Renal cortex interstitium (tissue), 11 donors: ENCODE results near the gene ADCY9. TPM values are rescaled to one million over a fixed set of nuclear protein-coding genes. Genes with fewer than 3 reads are reported as not detected.
"Not testable (repeated sequence)": the region's sequence is repeated elsewhere in the genome, so short reads cannot be mapped to it uniquely, and the experiment has no call there.

Experiments
- DNase-seq, 11 donors: peaks; one replicate each; pipeline ENCODE4 v3.0.0-alpha.2; 2013; ENCODE audit warnings: low read depth in 9 of 11, low spot score in 4 of 11; ENCODE audit errors: extremely low read depth in 1 of 11
- polyA plus RNA-seq, 3 donors: library from polyadenylated mRNA; unstranded; fragments of 120-200 nt; gene quantifications; one replicate each; pipeline ENCODE4 v1.2.1, GENCODE V29; 2013; ENCODE audit not compliant: insufficient read length in 3 of 3

Gene ADCY9
- polyA plus RNA-seq, 3 donors: 7.5 to 12.2 (median 9.4) TPM

DNA sequence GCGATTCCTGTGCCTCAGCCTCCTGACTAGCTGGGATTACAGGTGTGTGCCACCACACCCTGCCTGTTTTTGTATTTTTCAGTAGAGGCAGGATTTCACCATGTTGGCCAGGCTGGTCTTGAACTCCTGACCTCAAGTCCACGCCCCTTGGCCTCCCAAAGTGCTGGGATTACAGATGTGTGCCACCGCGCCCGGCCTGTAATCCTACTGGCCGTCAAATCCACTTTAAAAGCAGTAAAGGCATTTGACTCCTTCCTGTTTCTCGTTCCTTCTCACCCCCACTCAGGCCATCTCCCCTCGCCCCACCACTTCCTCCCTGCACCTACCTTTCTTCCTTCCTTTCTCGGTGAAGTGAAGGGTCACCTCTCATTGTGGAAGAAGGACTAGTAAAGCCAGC lies 166.3 kb downstream of the ADCY9 start:
- DNase-seq: no peak

DNA sequence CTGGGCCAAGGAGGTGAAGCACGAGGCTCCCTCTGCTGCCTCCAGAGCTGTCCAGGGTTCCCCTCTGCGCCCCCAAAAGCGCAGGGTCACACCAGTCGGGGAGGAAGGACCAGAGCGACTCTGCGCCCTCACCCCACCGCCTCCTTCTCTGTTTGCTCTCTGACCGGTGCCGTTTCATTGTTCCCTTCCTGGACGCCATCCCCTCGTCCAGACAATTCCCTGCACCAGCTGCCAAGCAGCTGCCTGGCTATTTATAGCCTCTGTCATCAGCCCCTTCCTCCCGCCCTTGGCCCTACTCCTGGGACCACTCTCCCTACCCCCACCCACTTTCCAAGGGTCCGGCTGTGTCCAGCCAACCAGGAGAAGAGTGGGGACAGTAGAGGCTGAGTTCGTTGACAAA lies 167.0 kb downstream of the ADCY9 start:
- peak in 3 of 11 donors; percentile 50 to 54 (median 50) for DNase-seq

GRCh38 chr16:3948378-3948995 lies 167.8 kb downstream of the ADCY9 start:
- DNase-seq: no peak

- no peak for DNase-seq
Measured at GRCh38 chr16:3946604-3947180, 169.6 kb downstream of the ADCY9 start.

- peak in 9 of 11 donors; percentile 68 to 92 (median 78) for DNase-seq
Measured at GRCh38 chr16:3945751-3946603, 170.3 kb downstream of the ADCY9 start.

DNA sequence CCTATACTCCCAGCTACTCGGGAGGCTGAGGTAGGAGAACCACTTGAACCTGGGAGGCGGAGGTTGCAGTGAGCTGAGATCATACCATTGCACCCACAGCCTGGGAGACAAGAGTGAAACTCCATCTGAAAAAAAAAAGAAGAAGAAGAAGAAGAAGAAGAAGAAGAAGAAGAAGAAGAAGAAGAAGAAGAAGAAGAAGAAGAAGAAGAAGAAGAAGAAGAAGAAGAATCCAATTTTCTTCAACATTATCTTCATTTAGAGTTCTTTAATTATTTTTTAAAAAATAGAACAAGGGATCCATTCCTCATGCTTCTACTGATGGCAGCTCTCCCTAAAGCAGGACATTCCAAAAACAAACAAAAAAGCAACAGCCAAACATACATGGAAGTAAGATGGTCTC lies 171.8 kb downstream of the ADCY9 start:
- DNase-seq: not testable (repeated sequence)

GRCh38 chr16:3942146-3942545 lies 174.1 kb downstream of the ADCY9 start:
- not testable (repeated sequence) for DNase-seq

GRCh38 chr16:3938843-3939624 lies 177.2 kb downstream of the ADCY9 start:
- DNase-seq: peak in 5 of 11 donors; percentile 45 to 75 (median 70)

- no peak for DNase-seq
Measured at GRCh38 chr16:3938471-3938842, 177.8 kb downstream of the ADCY9 start.

DNA sequence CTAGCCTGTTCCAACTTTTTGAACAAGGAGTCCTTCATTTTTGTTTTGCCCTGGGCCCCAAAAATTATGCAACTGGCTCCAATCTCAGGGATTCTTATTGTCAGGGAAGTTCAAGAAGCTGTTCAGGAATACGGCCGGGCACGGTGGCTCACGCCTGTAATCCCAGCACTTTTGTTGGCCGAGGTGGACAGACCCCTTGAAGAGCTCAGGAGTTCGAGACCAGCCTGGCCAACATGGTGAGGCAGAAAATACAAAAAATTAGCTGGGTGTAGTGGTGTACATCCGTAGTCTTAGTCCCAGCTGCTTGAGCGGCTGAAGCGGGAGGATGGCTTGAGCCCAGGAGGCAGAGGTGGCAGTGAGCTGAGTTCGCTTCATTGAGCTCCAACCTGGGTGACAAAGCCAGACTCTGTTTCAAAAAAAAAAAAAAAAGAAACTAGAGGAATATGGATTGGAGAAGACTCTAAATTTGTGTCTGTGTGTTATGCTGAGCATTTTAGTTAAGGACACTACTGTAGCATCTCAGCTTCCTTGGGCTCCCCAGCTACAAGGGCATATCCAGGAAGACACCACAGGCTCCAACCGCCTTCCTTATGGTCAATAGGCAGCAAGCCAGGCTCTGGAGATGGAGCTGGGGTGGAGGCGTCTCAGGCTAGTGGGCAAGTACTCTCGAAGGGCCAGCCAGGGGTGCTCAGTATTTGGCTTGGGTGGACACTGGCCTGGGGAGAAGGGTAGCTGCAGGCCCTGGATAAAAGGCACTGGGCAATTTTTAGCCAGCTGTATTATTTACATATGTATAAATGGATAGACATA lies 179.0 kb downstream of the ADCY9 start:
- DNase-seq: no peak

DNA sequence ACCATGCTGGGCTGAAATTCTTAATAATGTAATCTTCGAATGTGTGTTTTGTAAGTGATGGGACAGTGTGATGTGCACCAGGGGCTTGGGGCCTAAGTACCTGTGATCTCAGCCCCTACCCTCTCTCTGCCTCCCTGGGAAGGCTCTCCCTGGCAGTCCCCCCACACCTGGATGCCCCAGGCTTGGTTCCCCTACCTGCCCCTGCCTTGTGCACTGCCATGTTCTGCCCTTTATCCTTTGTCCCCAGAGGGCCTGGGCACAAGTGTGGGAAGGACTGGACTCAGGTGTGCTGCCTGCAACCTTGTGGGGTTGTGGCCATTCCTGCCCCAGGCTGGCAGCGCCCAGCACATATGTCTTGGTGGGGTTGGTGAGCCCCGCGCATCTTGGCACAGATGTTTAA lies 180.3 kb downstream of the ADCY9 start:
- no peak for DNase-seq

DNA sequence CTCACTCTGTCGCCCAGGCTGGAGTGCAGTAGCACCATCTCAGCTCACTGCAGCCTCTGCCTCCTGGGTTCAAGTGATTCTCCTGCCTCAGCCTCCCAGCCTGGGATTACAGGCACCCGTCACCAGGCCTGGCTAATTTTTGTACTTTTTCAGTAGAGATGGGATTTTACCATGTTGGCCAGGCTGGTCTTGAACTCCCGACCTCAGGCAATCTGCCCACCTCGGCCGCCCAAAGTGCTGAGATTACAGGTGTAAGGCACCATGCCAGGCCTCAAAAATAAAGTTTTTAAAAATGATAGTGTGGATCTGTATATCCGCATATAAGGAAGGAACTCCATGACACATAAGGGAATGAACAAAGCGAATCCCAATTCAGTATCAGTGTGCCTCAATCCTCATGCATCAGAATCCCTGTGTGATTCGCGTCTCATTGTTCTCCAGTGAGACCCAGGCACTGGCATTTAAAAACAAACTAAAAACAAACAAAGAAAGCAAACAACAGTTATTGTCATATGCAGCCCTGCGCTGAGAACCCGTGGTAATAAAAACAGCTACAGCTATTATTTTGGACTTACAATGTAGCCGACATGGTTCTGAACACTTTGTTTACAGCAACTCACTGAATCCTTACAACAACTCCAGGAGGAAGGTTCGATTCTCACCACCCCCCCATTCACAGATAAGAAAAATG lies 181.6 kb downstream of the ADCY9 start:
- no peak for DNase-seq

DNA sequence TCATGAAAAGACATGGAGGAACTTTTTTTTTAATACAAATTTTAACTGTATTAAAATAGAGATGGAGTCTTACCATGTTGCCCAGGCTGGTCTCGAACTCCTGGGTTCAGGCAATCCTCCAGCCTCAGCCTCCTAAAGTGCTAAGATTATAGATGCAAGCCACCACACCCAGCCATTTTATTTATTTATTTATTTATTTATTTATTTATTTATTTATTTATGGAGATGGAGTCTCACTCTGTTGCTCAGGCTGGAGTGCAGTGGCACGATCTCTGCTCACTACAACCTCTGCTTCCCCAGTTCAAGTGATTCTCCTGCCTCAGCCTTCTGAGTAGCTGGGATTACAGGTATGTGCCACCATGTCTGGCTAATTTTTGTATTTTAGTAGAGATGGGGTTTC lies 189.1 kb downstream of the ADCY9 start:
- DNase-seq: not testable (repeated sequence)

DNA sequence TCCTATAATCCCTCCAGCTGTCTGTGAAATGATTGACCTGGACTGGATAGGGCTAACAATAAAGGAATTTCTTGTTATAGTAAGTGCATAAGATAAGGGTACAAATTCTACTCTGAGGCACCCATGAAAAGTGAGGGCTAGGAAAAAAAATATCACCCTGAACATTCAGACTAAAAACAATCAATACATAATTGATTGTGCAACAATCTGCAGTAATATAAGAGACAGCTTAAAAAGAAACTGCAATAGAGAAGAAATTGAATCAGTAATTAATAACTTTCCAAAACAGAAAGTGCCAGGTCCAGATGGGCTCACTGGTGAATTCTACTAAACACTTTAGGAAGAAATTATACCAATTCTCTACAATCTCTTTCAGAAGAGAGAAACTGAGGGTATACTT lies 191.5 kb downstream of the ADCY9 start:
- no peak for DNase-seq

- DNase-seq: no peak
Measured at GRCh38 chr16:3922241-3922640, 194.0 kb downstream of the ADCY9 start.

GRCh38 chr16:3920206-3920605 lies 196.0 kb downstream of the ADCY9 start:
- DNase-seq: no peak

DNA sequence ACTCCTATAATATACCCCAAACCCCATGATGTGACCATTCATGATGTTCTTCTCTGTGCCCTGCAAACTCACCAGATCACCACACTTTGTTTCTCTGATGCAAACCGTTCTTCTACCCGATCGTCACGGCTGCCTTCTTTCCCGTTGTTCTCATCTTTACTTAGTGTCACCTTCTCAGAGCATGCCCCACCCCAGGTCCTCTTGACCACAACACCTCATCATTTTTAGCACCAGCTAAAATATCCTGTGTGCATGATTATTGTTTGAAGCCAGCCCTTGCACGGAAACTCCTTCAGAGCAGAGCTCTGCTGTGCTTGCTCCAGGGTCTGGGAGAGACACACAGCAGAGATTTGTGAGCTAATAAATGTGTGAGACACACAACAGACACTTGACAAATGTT lies 196.8 kb downstream of the ADCY9 start:
- no peak for DNase-seq
